ENCODE data around the gene SDHB. TPM values are rescaled to one million over a fixed set of nuclear protein-coding genes. Genes with fewer than 3 reads are reported as not detected.

The SDHB gene
- total RNA-seq, 1 experiment from 2014 or later = 159 TPM

GRCh38 chr1:16984717-16985116, 69.1 kb downstream of the SDHB start:
- Histone ChIP-seq H3K9me2 (ENCODE audit: insufficient read depth) (no peaks in the 10 kb centered on the region), H3K27me3 (ENCODE audit: insufficient read depth, low read length) (no peaks in the 10 kb centered on the region), H3K9me3 (ENCODE audit: control insufficient read depth in 1 of 2, insufficient read depth in 1 of 2, low read depth in 1 of 2, low read length in 2 of 2) (no peaks in the 10 kb centered on the region), H2AFZ (ENCODE audit: low read depth, low read length, poor library complexity, severe bottlenecking) (no peak overlapping the region), H3K4me1 (ENCODE audit: control insufficient read depth in 1 of 2, insufficient read depth in 2 of 2, low read length in 2 of 2) (peaks cover 9 to 31% of the 10 kb centered on the region in 2 experiments; a peak in 3 of 4 replicates), H4K20me1 (ENCODE audit: insufficient read depth) (no peaks in the 10 kb centered on the region), H3K79me2 (ENCODE audit: insufficient read depth, low read length) (peaks cover 3% of the 10 kb centered on the region; the same call in 1 of the 2 replicates), H3K36me3 (ENCODE audit: control insufficient read depth in 1 of 2, insufficient read depth in 2 of 2, low read length in 2 of 2) (peaks cover 0 to 3% of the 10 kb centered on the region in 2 experiments; a peak in 1 of 4 replicates), H3K4me3 (replicated peaks in 1 of 2; ENCODE audit: low read depth in 1 of 2, low read length in 2 of 2) (no peak overlapping the region), H3K27ac (ENCODE audit: low read depth, low read length) (peak overlapping the region; percentile 10; the same call in 1 of the 2 replicates), H3K4me2 (ENCODE audit: low read length) (no peak overlapping the region), H3K9ac (ENCODE audit: low read length) (no peak overlapping the region)
- no peak for TF ChIP-seq POLR2AphosphoS5 (IDR thresholded peaks at IDR 0.05; ENCODE audit: low read depth, low read length)
- no peak for TF ChIP-seq CEBPB (IDR thresholded peaks at IDR 0.05; ENCODE audit: low read depth)
- TF ChIP-seq REST (IDR thresholded peaks at IDR 0.05; ENCODE audit: low read depth) = no peak
- no peak for TF ChIP-seq ELF1 (IDR thresholded peaks at IDR 0.05; ENCODE audit: borderline replicate concordance, low read depth)
- TF ChIP-seq FOSL1 (IDR thresholded peaks at IDR 0.05; ENCODE audit: low read depth) = no peak
- TF ChIP-seq EGR1 (IDR thresholded peaks at IDR 0.05; ENCODE audit: low read depth) = no peak
- ChIA-PET CTCF (interaction anchor here (1.5 to 2.3 kb wide), 3 partner anchors 15 to 23 kb away, joined by 3 to 5 read pairs (median 3); no protein-coding TSS in a partner anchor), RAD21 (ENCODE audit: low non-redundant PET in 1 of 2, low total read pairs in 2 of 2, uncharacterized antibody in 2 of 2, unreplicated experiment in 2 of 2) (no interaction called here), POLR2A (no interaction called here)
- intact Hi-C loops (cut with micrococcal nuclease) = no loop called here
- DNase-seq (ENCODE audit: low read depth, low spot score) (no peak), ATAC-seq (no peak)
- BruUV-seq (replicated peaks) = no TSS peak

GRCh38 chr1:16983649-16984048, 70.2 kb downstream of the SDHB start:
- no TSS peak for BruUV-seq (replicated peaks)
- no peaks in the 10 kb centered on the region for H4K20me1 ChIP-seq (ENCODE audit: insufficient read depth)
- no peak overlapping the region for H3K4me3 ChIP-seq (replicated peaks in 1 of 2; ENCODE audit: low read depth in 1 of 2, low read length in 2 of 2)
- no peaks in the 10 kb centered on the region for H3K9me2 ChIP-seq (ENCODE audit: insufficient read depth)
- no peaks in the 10 kb centered on the region for H3K9me3 ChIP-seq (ENCODE audit: control insufficient read depth in 1 of 2, insufficient read depth in 1 of 2, low read depth in 1 of 2, low read length in 2 of 2)
- no peak overlapping the region for H2AFZ ChIP-seq (ENCODE audit: low read depth, low read length, poor library complexity, severe bottlenecking)
- H3K4me2 ChIP-seq (ENCODE audit: low read length) = no peak overlapping the region
- H3K27me3 ChIP-seq (ENCODE audit: insufficient read depth, low read length) = no peaks in the 10 kb centered on the region
- peaks cover 17 to 41% of the 10 kb centered on the region in 2 experiments for H3K4me1 ChIP-seq (ENCODE audit: control insufficient read depth in 1 of 2, insufficient read depth in 2 of 2, low read length in 2 of 2)
- ATAC-seq (no peak), DNase-seq (ENCODE audit: low read depth, low spot score) (no peak)
- POLR2A ChIA-PET = no interaction called here
- RAD21 ChIA-PET (ENCODE audit: low non-redundant PET in 1 of 2, low total read pairs in 2 of 2, uncharacterized antibody in 2 of 2, unreplicated experiment in 2 of 2) = no interaction called here
- H3K36me3 ChIP-seq (ENCODE audit: control insufficient read depth in 1 of 2, insufficient read depth in 2 of 2, low read length in 2 of 2) = peaks cover 0 to 3% of the 10 kb centered on the region in 2 experiments; a peak in 1 of 4 replicates
- H3K9ac ChIP-seq (ENCODE audit: low read length) = no peak overlapping the region
- H3K27ac ChIP-seq (ENCODE audit: low read depth, low read length) = no peak overlapping the region
- CTCF ChIA-PET = interaction anchor here (2.3 kb wide), 1 partner anchor 22 kb away, joined by 5 read pairs; no protein-coding TSS in a partner anchor
- intact Hi-C loops (cut with micrococcal nuclease) = no loop called here
- H3K79me2 ChIP-seq (ENCODE audit: insufficient read depth, low read length) = peaks cover 14% of the 10 kb centered on the region; the same call in 1 of the 2 replicates
- TF ChIP-seq ZNF274 (IDR thresholded peaks at IDR 0.05; ENCODE audit: low read depth, low read length) = no peak
- no peak for TF ChIP-seq SIN3A (IDR thresholded peaks at IDR 0.05; ENCODE audit: low read depth)
- no peak for TF ChIP-seq CBX3 (IDR thresholded peaks at IDR 0.05; ENCODE audit: low read depth)
- no peak for TF ChIP-seq CEBPB (IDR thresholded peaks at IDR 0.05; ENCODE audit: low read depth)
- TF ChIP-seq POLR2AphosphoS5 (IDR thresholded peaks at IDR 0.05; ENCODE audit: low read depth, low read length) = no peak
- TF ChIP-seq FOSL1 (IDR thresholded peaks at IDR 0.05; ENCODE audit: low read depth) = no peak
- no peak for TF ChIP-seq EZH2 (IDR thresholded peaks at IDR 0.05)
- no peak for TF ChIP-seq ATF3 (IDR thresholded peaks at IDR 0.05)
- no peak for TF ChIP-seq SP1 (IDR thresholded peaks at IDR 0.05; ENCODE audit: low read depth)
- TF ChIP-seq EZH2phosphoT487 (IDR thresholded peaks at IDR 0.05; ENCODE audit: borderline replicate concordance) = no peak
- TF ChIP-seq SRF (IDR thresholded peaks at IDR 0.05; ENCODE audit: low read depth) = no peak
- no peak for TF ChIP-seq ELF1 (IDR thresholded peaks at IDR 0.05; ENCODE audit: borderline replicate concordance, low read depth)
- no peak for TF ChIP-seq RAD21 (IDR thresholded peaks at IDR 0.05; ENCODE audit: low read depth)
